NCI-H1436 (cell line): ENCODE results near the gene BUD23.
"Not testable (repeated sequence)": the region's sequence is repeated elsewhere in the genome, so short reads cannot be mapped to it uniquely, and the experiment has no call there.

ENCODE experiments used
- DNase-seq: peaks from one replicate; lab custom pipeline; 2025; lab: John Stamatoyannopoulos, UW

BUD23 gene

GRCh38 chr7:73668103-73668885 lies 15.1 kb upstream of the BUD23 start:
- no peak for DNase-seq

GRCh38 chr7:73668886-73669230 lies 14.5 kb upstream of the BUD23 start:
- DNase-seq: no peak

- no peak for DNase-seq
Observed at GRCh38 chr7:73669288-73669701, 14.1 kb upstream of the BUD23 start.

GRCh38 chr7:73669858-73670385 lies 13.5 kb upstream of the BUD23 start:
- DNase-seq: no peak

GRCh38 chr7:73671322-73671661 lies 12.1 kb upstream of the BUD23 start:
- DNase-seq: no peak

- no peak for DNase-seq
Observed at GRCh38 chr7:73671857-73672445, 11.4 kb upstream of the BUD23 start.

GRCh38 chr7:73674468-73675124 lies 8.8 kb upstream of the BUD23 start:
- no peak for DNase-seq

GRCh38 chr7:73676062-73676461 lies 7.3 kb upstream of the BUD23 start:
- DNase-seq: not testable (repeated sequence)

GRCh38 chr7:73678862-73679261 lies 4.5 kb upstream of the BUD23 start:
- DNase-seq: no peak

- no peak for DNase-seq
Observed at GRCh38 chr7:73679709-73680108, 3.7 kb upstream of the BUD23 start.

GRCh38 chr7:73680501-73680900 lies 2.9 kb upstream of the BUD23 start:
- no peak for DNase-seq

- no peak for DNase-seq
Observed at GRCh38 chr7:73681031-73681430, 2.4 kb upstream of the BUD23 start.

- DNase-seq: no peak
Observed at GRCh38 chr7:73682745-73683055, 697 bp upstream of the BUD23 start.

GRCh38 chr7:73683788-73684693 lies 644 bp downstream of the BUD23 start:
- no peak for DNase-seq

- no peak for DNase-seq
Observed at GRCh38 chr7:73685311-73685710, 1.9 kb downstream of the BUD23 start.

- no peak for DNase-seq
Observed at GRCh38 chr7:73688288-73688687, 4.9 kb downstream of the BUD23 start.

- DNase-seq: no peak
Observed at GRCh38 chr7:73690646-73691045, 7.2 kb downstream of the BUD23 start.

- no peak for DNase-seq
Observed at GRCh38 chr7:73696372-73696771, 13.0 kb downstream of the BUD23 start.

- DNase-seq: no peak
Observed at GRCh38 chr7:73698410-73698809, 15.0 kb downstream of the BUD23 start.

GRCh38 chr7:73699370-73700068 lies 16.1 kb downstream of the BUD23 start:
- DNase-seq: no peak

- no peak for DNase-seq
Observed at GRCh38 chr7:73700069-73700423, 16.6 kb downstream of the BUD23 start.

- DNase-seq: no peak
Observed at GRCh38 chr7:73700581-73701134, 17.3 kb downstream of the BUD23 start.
